ENCODE results near the gene TIMM13. TPM values are rescaled to one million over a fixed set of nuclear protein-coding genes. Genes with fewer than 3 reads are reported as not detected.
"Not testable (repeated sequence)": the region's sequence is repeated elsewhere in the genome, so short reads cannot be mapped to it uniquely, and the experiment has no call there.

Gene TIMM13
- total and polyA plus RNA-seq, 2 donors from 2014 or later = 69.7 to 188 TPM

DNA sequence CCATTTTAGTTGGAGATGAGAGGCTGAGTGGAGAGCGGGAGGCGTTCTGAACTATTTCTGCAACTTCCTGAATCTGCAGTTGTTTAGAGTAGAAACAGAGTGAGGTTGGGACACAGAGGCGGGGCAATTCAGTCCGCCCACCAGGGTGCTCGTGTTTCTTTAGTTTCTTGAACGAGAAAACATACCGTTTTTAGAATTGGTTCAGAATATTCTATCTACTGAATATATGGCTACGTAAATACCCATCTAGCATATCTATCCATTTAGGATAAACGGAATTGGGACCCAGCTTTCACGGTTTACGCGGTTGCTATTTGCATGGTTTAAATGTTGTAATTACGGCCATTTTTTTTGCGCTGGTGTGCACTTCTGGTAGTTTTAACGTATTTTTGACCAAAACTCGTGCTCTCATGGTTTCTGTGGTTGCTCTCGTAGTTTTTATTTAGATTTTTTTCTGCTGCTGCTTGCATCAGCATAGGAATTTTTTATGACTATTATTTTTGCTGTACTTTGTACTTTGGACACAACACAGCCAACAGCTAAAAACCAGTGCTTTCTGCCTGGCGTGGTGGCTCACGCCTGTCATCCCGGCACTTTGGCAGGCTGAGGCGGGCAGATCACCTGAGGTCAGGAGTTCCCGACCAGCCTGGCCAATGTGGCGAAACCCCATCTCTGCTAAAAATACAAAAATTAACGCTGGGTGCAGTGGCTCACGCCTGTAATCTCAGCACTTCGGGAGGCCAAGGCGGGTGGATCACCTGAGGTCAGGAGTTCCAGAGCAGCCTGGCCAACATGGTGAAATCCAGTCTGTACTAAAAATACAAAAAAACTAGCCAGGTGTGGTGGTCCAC is 32.7 kb downstream of the TIMM13 start:
- no peak overlapping the region for H3K27ac ChIP-seq (ENCODE audit: low read depth in 2 of 2, low read length in 2 of 2)
- H3K9me3 ChIP-seq (ENCODE audit: control insufficient read depth in 2 of 3, insufficient read depth in 1 of 3, low read length in 3 of 3) = no peaks in the 10 kb centered on the region
- intact Hi-C loops (cut with DNase I) = no loop called here
- H3K4me3 ChIP-seq (ENCODE audit: low read length in 3 of 3) = no peak overlapping the region
- DNase-seq (no peak), FAIRE-seq (no peak)
- no peaks in the 10 kb centered on the region for H3K4me1 ChIP-seq (ENCODE audit: control insufficient read depth in 2 of 3, insufficient read depth in 2 of 3, low read depth in 1 of 3, low read length in 3 of 3)
- no peak for TF ChIP-seq CTCF (IDR thresholded peaks at IDR 0.05; ENCODE audit: borderline replicate concordance, extremely low read depth, insufficient read depth)
- H3K9ac ChIP-seq (ENCODE audit: low read length in 3 of 3) = no peak overlapping the region
- no peaks in the 10 kb centered on the region for H3K27me3 ChIP-seq (ENCODE audit: control insufficient read depth, insufficient read depth, low read length)
- H3K36me3 ChIP-seq (ENCODE audit: control insufficient read depth in 2 of 3, insufficient read depth in 3 of 3, low read length in 3 of 3) = no peaks in the 10 kb centered on the region

DNA sequence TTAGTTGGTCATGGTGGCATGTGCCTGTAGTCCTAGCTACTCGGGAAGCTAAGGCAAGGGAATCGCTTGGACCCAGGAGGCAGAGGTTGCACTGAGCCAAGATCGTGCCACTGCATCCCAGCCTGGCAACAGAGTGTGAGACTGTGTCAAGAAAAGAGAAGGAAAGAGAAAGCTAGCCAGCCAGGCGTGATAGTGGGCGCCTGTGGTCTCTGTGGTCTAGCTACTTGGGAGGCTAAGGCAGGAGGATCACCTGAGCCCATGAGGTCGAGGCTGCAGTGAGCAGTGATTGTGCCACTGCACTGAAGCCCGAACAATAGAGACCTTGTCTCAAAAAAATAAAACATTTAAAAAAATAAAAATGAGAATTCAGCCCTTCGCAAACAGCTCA is 33.3 kb downstream of the TIMM13 start:
- DNase-seq (no peak), FAIRE-seq (no peak)
- Histone ChIP-seq H3K9ac (ENCODE audit: low read length in 3 of 3) (no peak overlapping the region), H3K4me3 (ENCODE audit: low read length in 3 of 3) (no peak overlapping the region), H3K27me3 (ENCODE audit: control insufficient read depth, insufficient read depth, low read length) (no peaks in the 10 kb centered on the region), H3K9me3 (ENCODE audit: control insufficient read depth in 2 of 3, insufficient read depth in 1 of 3, low read length in 3 of 3) (no peaks in the 10 kb centered on the region), H3K4me1 (ENCODE audit: control insufficient read depth in 2 of 3, insufficient read depth in 2 of 3, low read depth in 1 of 3, low read length in 3 of 3) (no peaks in the 10 kb centered on the region), H3K27ac (ENCODE audit: low read depth in 2 of 2, low read length in 2 of 2) (no peak overlapping the region), H3K36me3 (ENCODE audit: control insufficient read depth in 2 of 3, insufficient read depth in 3 of 3, low read length in 3 of 3) (no peaks in the 10 kb centered on the region)
- intact Hi-C loops (cut with DNase I) = no loop called here
- TF ChIP-seq CTCF (IDR thresholded peaks at IDR 0.05; ENCODE audit: borderline replicate concordance, extremely low read depth, insufficient read depth) = no peak

DNA sequence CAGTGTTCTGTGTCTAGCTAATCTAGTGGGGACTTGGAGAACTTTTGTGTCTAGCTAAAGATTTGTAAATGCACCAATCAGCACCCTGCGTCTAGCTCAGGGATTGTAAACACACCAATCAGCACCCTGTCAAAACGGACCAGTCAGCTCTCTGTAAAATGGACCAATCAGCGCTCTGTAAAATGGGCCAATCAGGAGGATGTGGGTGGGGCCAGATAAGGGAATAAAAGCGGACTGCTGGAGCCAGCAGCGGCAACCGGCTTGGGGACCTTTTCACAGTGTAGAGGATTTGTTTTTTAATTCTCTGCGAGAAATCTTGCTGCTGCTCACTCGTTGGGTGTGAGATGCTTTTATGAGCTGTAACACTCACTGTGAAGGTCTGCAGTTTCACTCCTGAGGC is 34.5 kb downstream of the TIMM13 start:
- FAIRE-seq; intact Hi-C loops (cut with DNase I): not testable (repeated sequence)

DNA sequence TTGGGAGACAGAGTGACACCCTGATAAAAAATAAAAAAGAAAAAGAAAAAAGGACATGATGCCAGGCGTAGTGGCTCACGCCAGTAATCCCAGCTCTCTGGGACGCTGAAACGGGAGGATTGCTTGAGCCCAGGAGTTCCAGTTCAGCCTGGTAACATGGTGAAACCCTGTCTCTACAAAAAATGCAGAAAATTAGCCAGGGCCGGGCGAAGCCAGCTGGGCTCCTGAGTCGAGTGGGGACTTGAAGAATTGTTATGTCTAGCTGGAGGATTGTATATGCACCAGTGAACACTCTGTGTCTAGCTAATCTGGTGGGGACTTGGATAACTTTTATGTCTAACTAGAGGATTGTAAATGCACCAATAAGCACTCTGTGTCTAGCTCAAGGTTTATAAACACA is 35.0 kb downstream of the TIMM13 start:
- no peaks in the 10 kb centered on the region for H3K27me3 ChIP-seq (ENCODE audit: control insufficient read depth, insufficient read depth, low read length)
- H3K9me3 ChIP-seq (ENCODE audit: control insufficient read depth in 2 of 3, insufficient read depth in 1 of 3, low read length in 3 of 3) = no peaks in the 10 kb centered on the region
- no peaks in the 10 kb centered on the region for H3K36me3 ChIP-seq (ENCODE audit: control insufficient read depth in 2 of 3, insufficient read depth in 3 of 3, low read length in 3 of 3)
- TF ChIP-seq CTCF (IDR thresholded peaks at IDR 0.05; ENCODE audit: borderline replicate concordance, extremely low read depth, insufficient read depth) = no peak
- no peak overlapping the region for H3K27ac ChIP-seq (ENCODE audit: low read depth in 2 of 2, low read length in 2 of 2)
- DNase-seq (no peak), FAIRE-seq (no peak)
- intact Hi-C loops (cut with DNase I) = no loop called here
- H3K4me1 ChIP-seq (ENCODE audit: control insufficient read depth in 2 of 3, insufficient read depth in 2 of 3, low read depth in 1 of 3, low read length in 3 of 3) = no peaks in the 10 kb centered on the region
- no peak overlapping the region for H3K4me3 ChIP-seq (ENCODE audit: low read length in 3 of 3)
- H3K9ac ChIP-seq (ENCODE audit: low read length in 3 of 3) = no peak overlapping the region

More for the DNA sequence above, 34.5 kb downstream of the TIMM13 start:
- H3K27ac ChIP-seq (ENCODE audit: low read depth in 2 of 2, low read length in 2 of 2); DNase-seq; H3K27me3 ChIP-seq (ENCODE audit: control insufficient read depth, insufficient read depth, low read length); H3K36me3 ChIP-seq (ENCODE audit: control insufficient read depth in 2 of 3, insufficient read depth in 3 of 3, low read length in 3 of 3); H3K4me3 ChIP-seq (ENCODE audit: low read length in 3 of 3); H3K4me1 ChIP-seq (ENCODE audit: control insufficient read depth in 2 of 3, insufficient read depth in 2 of 3, low read depth in 1 of 3, low read length in 3 of 3); H3K9ac ChIP-seq (ENCODE audit: low read length in 3 of 3); H3K9me3 ChIP-seq (ENCODE audit: control insufficient read depth in 2 of 3, insufficient read depth in 1 of 3, low read length in 3 of 3): not testable (repeated sequence)
